ENCODE data around the gene DAP3.

DAP3 gene

GRCh38 chr1:155777582-155777981, 88.7 kb downstream of the DAP3 start:
- no peak overlapping the region for H3K9ac ChIP-seq (ENCODE audit: low read length)
- H3K9me2 ChIP-seq (replicated peaks; ENCODE audit: insufficient read depth, low read length) = no peaks in the 10 kb centered on the region
- H3K4me3 ChIP-seq (ENCODE audit: low read length) = no peak overlapping the region
- TF ChIP-seq, protein P1, sequence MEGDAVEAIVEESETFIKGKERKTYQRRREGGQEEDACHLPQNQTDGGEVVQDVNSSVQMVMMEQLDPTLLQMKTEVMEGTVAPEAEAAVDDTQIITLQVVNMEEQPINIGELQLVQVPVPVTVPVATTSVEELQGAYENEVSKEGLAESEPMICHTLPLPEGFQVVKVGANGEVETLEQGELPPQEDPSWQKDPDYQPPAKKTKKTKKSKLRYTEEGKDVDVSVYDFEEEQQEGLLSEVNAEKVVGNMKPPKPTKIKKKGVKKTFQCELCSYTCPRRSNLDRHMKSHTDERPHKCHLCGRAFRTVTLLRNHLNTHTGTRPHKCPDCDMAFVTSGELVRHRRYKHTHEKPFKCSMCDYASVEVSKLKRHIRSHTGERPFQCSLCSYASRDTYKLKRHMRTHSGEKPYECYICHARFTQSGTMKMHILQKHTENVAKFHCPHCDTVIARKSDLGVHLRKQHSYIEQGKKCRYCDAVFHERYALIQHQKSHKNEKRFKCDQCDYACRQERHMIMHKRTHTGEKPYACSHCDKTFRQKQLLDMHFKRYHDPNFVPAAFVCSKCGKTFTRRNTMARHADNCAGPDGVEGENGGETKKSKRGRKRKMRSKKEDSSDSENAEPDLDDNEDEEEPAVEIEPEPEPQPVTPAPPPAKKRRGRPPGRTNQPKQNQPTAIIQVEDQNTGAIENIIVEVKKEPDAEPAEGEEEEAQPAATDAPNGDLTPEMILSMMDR (IDR thresholded peaks at IDR 0.05; ENCODE audit: low read length) = no peak
- no peak for TF ChIP-seq EZH2phosphoT487 (IDR thresholded peaks at IDR 0.05; ENCODE audit: low read length)
- no peak for TF ChIP-seq EZH2 (optimal IDR thresholded peaks at IDR 0.05; ENCODE audit: low read depth, low read length)
- H3K4me1 ChIP-seq (ENCODE audit: low read length) = no peaks in the 10 kb centered on the region
- no peak overlapping the region for H3K27ac ChIP-seq (ENCODE audit: low read length)
- H3K27me3 ChIP-seq (replicated peaks; ENCODE audit: insufficient read depth, low read length) = no peaks in the 10 kb centered on the region
- no peaks in the 10 kb centered on the region for H3F3A ChIP-seq (ENCODE audit: insufficient read depth, low read length)
- no peaks in the 10 kb centered on the region for H3K36me3 ChIP-seq (replicated peaks; ENCODE audit: insufficient read depth, low read length)
- no peaks in the 10 kb centered on the region for H4K20me1 ChIP-seq (ENCODE audit: insufficient read depth, low read length)
- no peak overlapping the region for H3K4me2 ChIP-seq (ENCODE audit: low read depth, low read length)
- no peaks in the 10 kb centered on the region for H3K9me3 ChIP-seq (replicated peaks; ENCODE audit: insufficient read depth, low read length)
- no peak for DNase-seq
- H3K79me2 ChIP-seq (ENCODE audit: low read length) = no peaks in the 10 kb centered on the region
- no peak overlapping the region for H2AFZ ChIP-seq (ENCODE audit: low read length)

Measured in MM.1S (cell line).